Stomach smooth muscle (tissue), 2 donors: Measurements from ENCODE around the gene CBL.

Experiments
- H3K27ac ChIP-seq: one replicate; pipeline ENCODE4 v1.7.0; 2013; ENCODE audit warnings: mild to moderate bottlenecking, low read length, inconsistent platforms
- H3K27me3 ChIP-seq, 2 donors: one replicate each; pipeline ENCODE4 v1.7.0; 2013; ENCODE audit warnings: low read length in 2 of 2; ENCODE audit not compliant: insufficient read depth in 2 of 2, control insufficient read depth in 1 of 2
- H3K36me3 ChIP-seq, 2 donors: one replicate each; pipeline ENCODE4 v1.7.0; 2013; ENCODE audit warnings: low read length in 2 of 2; ENCODE audit not compliant: control insufficient read depth in 2 of 2, insufficient read depth in 2 of 2
- H3K4me1 ChIP-seq: one replicate; pipeline ENCODE4 v1.7.0; 2013; ENCODE audit warnings: low read length; ENCODE audit not compliant: control insufficient read depth, insufficient read depth
- H3K4me3 ChIP-seq, 2 donors: one replicate each; pipeline ENCODE4 v1.7.0; 2013; ENCODE audit warnings: low read length in 2 of 2
- H3K9ac ChIP-seq, 2 donors: one replicate each; pipeline ENCODE4 v1.7.0; 2013; ENCODE audit warnings: low read length in 2 of 2, mild to moderate bottlenecking in 1 of 2
- H3K9me3 ChIP-seq, 2 donors: one replicate each; pipeline ENCODE4 v1.7.0; 2013; ENCODE audit warnings: low read length in 2 of 2; ENCODE audit not compliant: control insufficient read depth in 2 of 2
- donor health status: healthy.
- donor health status: Pancreatic carcinoma.

Gene CBL

GRCh38 chr11:119310682-119311052 is 104.5 kb downstream of the CBL start:
- Histone ChIP-seq H3K36me3 (peaks cover 52 to 62% of the 10 kb centered on the region in 2 donors), H3K4me1 (peaks cover 63% of the 10 kb centered on the region), H3K27ac (peak overlapping the region; percentile 67)

DNA sequence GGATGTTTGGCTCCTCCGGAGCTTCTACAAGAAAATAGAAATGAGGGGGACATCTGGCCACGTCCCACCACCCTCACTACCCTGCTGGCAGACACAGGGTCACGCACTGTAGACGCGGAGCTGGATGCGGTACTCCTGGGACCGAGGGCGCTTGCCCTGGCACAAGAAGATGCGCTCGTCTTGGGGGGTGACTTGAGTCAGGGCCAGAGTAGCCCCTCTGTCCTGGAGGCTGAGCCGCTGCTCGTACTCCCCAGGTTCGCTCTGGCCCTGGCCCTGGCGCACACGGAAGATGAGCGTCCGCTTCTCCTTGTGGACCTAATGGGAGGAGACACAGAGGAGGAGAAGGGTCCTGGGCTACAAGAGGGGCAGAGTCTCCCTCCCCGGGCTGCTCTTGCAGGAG is 108.6 kb downstream of the CBL start:
- Histone ChIP-seq H3K27me3 (peaks cover 2 to 4% of the 10 kb centered on the region in 2 donors), H3K27ac (peak overlapping the region; percentile 97), H3K9me3 (no peaks in the 10 kb centered on the region), H3K4me3 (peak overlapping the region; percentile 67 to 86), H3K36me3 (peaks cover 39 to 45% of the 10 kb centered on the region in 2 donors), H3K4me1 (peaks cover 67% of the 10 kb centered on the region), H3K9ac (peak overlapping the region; percentile 95 to 96)

More at GRCh38 chr11:119310682-119311052, 104.5 kb downstream of the CBL start:
- Histone ChIP-seq H3K9me3 (no peaks in the 10 kb centered on the region), H3K27me3 (peaks cover 2 to 4% of the 10 kb centered on the region in 2 donors), H3K9ac (no peak overlapping the region), H3K4me3 (no peak overlapping the region)

DNA sequence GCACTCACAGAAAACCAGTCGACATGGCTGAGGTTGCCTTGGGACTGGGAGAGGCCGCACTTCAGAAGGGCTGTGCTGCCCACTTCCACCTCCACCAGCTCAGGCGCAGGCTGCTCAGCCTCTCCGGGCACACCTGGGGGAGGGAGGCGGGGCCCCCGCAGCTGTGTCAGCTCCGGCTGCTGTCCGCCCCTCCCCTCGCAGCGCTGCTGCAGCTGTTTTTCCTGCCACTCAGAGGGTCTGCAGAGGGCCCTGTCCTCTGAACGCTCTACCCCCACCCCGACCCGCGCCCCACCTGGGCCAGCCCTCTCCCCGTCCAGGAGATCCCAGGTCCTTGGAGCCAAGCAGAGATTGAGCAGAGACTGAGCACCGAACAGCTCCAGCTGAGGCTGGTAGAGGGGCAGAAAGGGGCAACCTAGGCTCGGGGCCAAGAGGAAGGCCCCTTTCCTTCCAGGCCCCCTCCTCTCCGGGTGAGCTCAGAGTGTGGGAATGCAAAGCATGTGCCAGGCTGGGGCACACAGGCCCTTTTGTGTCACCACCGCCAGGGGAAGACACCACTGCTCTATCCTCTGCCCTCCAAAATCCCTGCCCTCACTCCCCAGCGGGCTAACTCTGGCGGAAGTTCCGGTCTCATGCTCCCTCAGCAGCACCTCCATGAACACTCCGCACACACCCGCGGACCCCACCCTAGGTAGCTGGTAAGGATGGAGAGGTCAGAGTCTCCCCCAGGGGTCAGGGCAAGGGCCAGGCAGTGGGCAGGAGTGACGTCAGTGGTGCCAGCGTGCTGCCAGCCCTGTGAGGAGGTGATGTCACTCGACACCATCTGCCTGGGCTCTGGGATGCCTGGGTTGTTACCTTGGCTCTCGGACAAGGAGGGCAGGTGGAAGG is 109.2 kb downstream of the CBL start:
- Histone ChIP-seq H3K27me3 (peaks cover 2 to 4% of the 10 kb centered on the region in 2 donors), H3K9ac (peak overlapping the region; percentile 95 to 96)

DNA sequence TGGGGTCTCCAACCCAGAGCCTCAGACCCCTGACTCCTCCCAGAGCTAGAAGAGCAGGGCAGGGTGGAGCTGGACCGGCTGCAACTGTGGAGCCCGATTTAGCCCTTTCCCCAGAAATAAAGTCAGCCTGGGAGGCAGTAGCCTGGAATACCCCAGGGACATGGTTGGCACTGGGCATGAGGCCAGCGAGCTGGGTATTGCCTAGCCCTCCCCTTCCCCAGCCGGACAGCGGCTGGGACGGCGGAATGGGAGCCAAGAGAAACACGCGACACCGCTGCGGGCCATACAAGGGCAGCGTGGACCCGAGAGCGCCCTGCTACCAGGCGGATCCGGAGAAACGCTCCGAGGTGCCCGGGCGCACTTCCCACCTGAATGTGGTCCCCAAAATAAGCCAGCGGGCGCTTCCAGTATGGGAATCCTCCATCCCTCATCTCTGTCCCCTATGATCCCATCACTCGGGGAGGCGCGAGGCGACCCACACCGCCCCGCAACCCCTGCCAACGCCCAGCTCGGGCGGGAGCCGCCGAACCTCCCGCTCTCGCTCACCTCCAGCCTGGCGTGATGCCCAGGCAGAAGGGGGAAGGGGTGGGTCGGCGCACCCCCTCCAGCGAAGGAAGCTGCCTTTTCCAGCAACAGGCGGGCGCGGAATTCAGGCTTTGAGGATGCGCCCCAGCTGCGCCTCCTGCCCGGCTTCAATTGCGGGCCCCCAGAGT is 110.0 kb downstream of the CBL start:
- H3K9me3 ChIP-seq = no peaks in the 10 kb centered on the region
- peaks cover 2 to 4% of the 10 kb centered on the region in 2 donors for H3K27me3 ChIP-seq
- H3K4me1 ChIP-seq = peaks cover 79% of the 10 kb centered on the region
- peak overlapping the region; percentile 67 to 86 for H3K4me3 ChIP-seq
- H3K36me3 ChIP-seq = peaks cover 25 to 31% of the 10 kb centered on the region in 2 donors
- H3K27ac ChIP-seq = peak overlapping the region; percentile 97
- H3K9ac ChIP-seq = peak overlapping the region; percentile 95 to 96

More for the DNA sequence above, 109.2 kb downstream of the CBL start:
- peaks cover 33 to 39% of the 10 kb centered on the region in 2 donors for H3K36me3 ChIP-seq
- peak overlapping the region; percentile 97 for H3K27ac ChIP-seq
- no peaks in the 10 kb centered on the region for H3K9me3 ChIP-seq
- peaks cover 74% of the 10 kb centered on the region for H3K4me1 ChIP-seq
- peak overlapping the region; percentile 67 to 86 for H3K4me3 ChIP-seq

DNA sequence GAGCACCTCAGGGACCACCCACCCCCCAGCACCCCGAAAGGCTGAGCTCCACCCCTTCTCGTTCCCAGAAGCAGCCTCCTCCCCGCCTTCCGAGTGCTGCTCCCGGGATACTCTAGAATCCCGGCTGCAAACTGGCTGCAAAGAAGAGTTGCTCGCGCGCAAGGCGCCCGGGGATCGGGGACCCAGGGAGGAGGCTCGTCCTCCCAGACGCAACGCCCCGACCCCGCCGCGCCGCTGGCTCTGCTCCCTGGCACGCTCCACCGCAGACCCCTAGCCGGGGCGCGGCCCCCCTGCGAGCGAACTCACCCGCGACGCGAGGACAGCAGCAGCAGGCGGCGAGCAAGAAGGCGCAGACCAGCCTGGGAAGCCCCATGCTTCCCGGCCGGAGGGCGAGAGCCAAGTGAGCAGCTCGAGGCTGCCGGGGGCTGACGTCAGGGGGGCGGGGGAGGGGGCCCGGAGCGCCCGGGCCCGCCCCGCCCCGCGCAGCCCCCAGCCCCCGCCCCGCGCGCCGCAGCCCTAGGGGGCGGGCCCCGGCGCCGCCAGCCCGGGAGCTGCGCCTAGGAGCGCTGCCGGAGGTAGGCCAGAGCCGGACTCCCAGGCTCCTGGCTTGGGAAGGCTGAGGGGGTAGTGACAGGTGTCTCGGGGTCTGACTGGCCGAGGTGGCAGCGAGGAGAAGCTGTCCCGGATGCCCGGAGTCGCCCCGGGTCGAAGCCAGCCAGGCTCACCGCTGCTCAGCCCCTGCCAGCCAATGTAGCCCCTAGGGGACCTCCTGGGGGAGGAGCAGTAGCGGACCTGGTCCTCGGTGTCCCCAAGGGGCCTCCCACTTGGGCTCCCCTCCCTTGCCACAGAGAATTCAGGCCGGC is 110.8 kb downstream of the CBL start, which contains the start of gene MCAM:
Gene MCAM (minus strand): TSS at position 402 of the 863 bp plus-strand sequence. CDS start 29 bp downstream, at position 373.
- peaks cover 2 to 4% of the 10 kb centered on the region in 2 donors for H3K27me3 ChIP-seq
- peaks cover 19 to 24% of the 10 kb centered on the region in 2 donors for H3K36me3 ChIP-seq
- H3K4me3 ChIP-seq = peak within 1 kb of the TSS; percentile 67 to 86
- H3K9ac ChIP-seq = peak within 1 kb of the TSS; percentile 95 to 96
- H3K27ac ChIP-seq = peak within 1 kb of the TSS; percentile 99
- no peaks in the 10 kb centered on the region for H3K9me3 ChIP-seq
- H3K4me1 ChIP-seq = peaks cover 79% of the 10 kb centered on the region

DNA sequence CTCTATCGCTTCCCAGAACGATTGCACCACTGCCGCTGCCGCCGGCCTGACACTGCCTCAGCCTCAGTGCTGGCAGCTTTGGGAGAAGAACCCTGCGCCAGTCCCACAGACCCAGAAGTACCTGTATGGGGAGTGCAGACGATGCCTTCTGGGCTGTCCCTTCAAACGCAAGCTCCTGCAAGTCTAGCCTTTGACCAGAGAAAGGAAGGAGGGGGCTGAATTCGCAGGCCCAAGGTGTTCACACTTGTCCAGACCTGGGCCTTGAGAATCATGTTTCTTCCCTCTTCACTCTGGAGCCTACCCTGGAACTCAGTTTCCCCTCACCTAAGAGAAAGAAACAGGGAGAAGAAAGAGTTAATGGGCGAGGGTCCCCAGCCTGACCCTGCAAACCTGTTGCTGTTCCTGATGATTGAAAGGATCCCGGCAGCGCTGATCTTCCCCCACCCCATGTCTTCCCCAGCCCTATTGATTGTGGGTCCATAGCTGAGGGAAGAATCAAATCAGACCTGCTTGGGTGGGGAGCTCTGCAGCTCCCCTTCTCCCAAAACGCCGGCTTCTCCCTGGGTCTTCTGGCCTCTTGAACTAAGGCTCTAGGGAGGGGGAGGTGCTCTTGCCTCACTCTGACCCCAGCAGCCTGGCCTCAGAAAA is 111.6 kb downstream of the CBL start:
- Histone ChIP-seq H3K27ac (peak overlapping the region; percentile 99), H3K4me1 (peaks cover 80% of the 10 kb centered on the region), H3K4me3 (peak overlapping the region; percentile 63 to 74), H3K9ac (peak overlapping the region; percentile 93 to 94), H3K36me3 (peaks cover 12 to 17% of the 10 kb centered on the region in 2 donors), H3K9me3 (no peaks in the 10 kb centered on the region), H3K27me3 (peaks cover 2 to 4% of the 10 kb centered on the region in 2 donors)

DNA sequence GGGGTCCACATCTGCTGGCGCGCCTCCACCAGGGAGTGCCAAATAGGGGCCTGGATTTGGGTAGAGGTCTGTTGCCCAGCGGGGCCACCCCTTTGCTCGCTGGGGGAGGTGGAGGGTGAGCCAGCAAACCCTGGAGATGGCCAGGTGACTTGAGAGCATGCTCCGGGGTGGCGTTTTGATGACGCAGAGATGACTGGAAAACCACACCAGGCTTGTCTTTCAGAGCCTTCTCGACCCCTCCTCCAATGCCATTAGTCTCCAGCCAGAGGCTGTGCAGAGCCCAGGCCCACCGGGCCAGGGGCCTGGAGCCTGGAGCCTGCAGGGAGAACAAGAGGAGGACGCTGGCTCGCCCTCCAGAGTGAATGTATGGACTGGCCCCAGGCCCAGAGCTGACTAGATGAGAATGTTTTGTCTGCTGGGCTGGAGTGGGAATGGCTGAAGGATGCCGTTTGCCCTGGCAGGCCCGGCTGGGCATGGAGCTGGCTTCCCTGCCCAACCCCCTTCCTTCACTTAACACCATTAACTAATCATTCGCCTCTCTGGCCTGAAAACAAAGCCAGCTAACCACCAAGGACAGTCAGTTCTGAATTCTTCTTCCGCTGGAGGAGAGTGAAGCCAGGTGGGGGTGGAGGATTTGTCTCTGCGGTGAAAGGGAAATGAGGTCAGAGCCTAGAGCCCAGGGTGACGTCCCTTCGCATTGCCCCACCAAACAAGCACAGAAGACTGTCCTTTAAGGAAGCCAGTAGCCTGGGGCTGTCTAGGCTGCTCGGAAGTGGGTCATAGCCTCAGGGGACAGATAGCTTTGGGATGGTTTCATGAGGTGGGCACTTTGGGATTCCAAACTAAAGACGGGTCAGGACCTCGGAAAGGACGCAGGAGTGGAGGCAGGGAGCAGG is 112.3 kb downstream of the CBL start:
- Histone ChIP-seq H3K9me3 (no peaks in the 10 kb centered on the region), H3K4me3 (peak overlapping the region; percentile 63 to 74), H3K27me3 (peaks cover 2 to 4% of the 10 kb centered on the region in 2 donors), H3K36me3 (peaks cover 8 to 11% of the 10 kb centered on the region in 2 donors), H3K4me1 (peaks cover 81% of the 10 kb centered on the region), H3K9ac (peak overlapping the region; percentile 93 to 96), H3K27ac (peak overlapping the region; percentile 99)

DNA sequence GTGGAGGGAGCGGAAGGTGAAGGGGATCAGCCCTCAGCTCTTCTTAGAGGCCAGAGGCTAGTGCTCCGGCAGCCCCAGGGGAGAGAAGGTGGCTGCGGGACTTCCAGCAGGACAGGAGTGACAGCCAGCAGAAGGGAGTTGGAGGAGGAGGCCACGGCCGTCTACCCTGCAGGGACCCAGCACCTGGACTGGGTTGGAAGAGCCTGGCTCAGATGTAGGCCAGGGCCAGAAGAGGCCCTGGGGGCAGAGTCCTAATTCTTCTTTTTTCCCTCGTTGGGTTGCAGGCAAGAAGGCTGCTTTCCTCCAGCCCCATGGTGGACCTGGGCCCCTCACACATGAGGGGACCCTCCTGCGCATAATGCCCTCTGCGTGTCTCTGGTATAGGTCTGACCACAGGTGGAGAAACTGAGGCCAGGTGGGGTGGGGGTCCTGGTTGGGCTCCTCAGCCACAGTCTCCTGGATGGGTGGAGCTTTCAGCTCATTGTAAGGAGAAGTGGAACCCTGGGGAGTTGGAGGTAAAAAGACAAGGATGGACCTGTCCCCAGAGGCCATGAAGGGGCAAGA is 113.1 kb downstream of the CBL start:
- peaks cover 5% of the 10 kb centered on the region in 2 donors for H3K36me3 ChIP-seq
- H3K9me3 ChIP-seq = no peaks in the 10 kb centered on the region
- H3K4me3 ChIP-seq = peak overlapping the region; percentile 34 to 74
- peaks cover 83% of the 10 kb centered on the region for H3K4me1 ChIP-seq
- H3K9ac ChIP-seq = peak overlapping the region; percentile 93 to 96
- peaks cover 2 to 4% of the 10 kb centered on the region in 2 donors for H3K27me3 ChIP-seq
- peak overlapping the region; percentile 99 for H3K27ac ChIP-seq
